A549 (cell line): ENCODE results near the gene RAD51B.

ENCODE experiments used
- CHD2 ChIP-seq: fragments of 150-350 bp; IDR thresholded peaks from 2 replicates; pipeline ENCODE4 v1.6.1; 2014; ENCODE audit warnings: low read length; ENCODE audit not compliant: partially characterized antibody
- CTCF ChIP-seq: fragments of >200 bp; sonication (Bioruptor Twin); formaldehyde crosslinking; IDR thresholded peaks from 3 replicates; pipeline ENCODE4 v1.5.1; 2016
- GATA3 ChIP-seq: IDR thresholded peaks from 2 replicates; pipeline ENCODE4 v1.6.1; 2012; ENCODE audit warnings: borderline replicate concordance
- HOXA7 ChIP-seq: fragments of 250-450 bp; sonication (Bioruptor Pico); IDR thresholded peaks from 2 replicates; pipeline ENCODE4 v1.5.0; 2020; ENCODE audit warnings: mild to moderate bottlenecking, moderate library complexity
- KDM1A ChIP-seq: fragments of 200-600 bp; sonication (generic); IDR thresholded peaks from 2 replicates; pipeline ENCODE4 v1.6.1; 2016; ENCODE audit warnings: low read depth, mild to moderate bottlenecking
- MAFK ChIP-seq: fragments of 450-650 bp; IDR thresholded peaks from 2 replicates; pipeline ENCODE4 v1.6.1; 2014; ENCODE audit not compliant: partially characterized antibody
- MYC ChIP-seq: IDR thresholded peaks from 2 replicates; pipeline ENCODE4 v1.6.1; 2012; ENCODE audit warnings: mild to moderate bottlenecking, inconsistent platforms, low read length, improper control_type of control experiment, borderline replicate concordance
- POLR2A ChIP-seq: IDR thresholded peaks from 2 replicates; pipeline ENCODE4 v1.6.1; 2012; ENCODE audit warnings: mild to moderate bottlenecking, low read length
- POLR2AphosphoS2 ChIP-seq: conservative IDR thresholded peaks from 2 replicates; pipeline ENCODE4 v1.6.1; 2012; ENCODE audit warnings: low read length, improper control_type of control experiment, inconsistent platforms
- REST ChIP-seq: fragments of 200-600 bp; sonication (generic); IDR thresholded peaks from 2 replicates; pipeline ENCODE4 v1.6.1; 2016; ENCODE audit warnings: antibody characterized with exemption, mild to moderate bottlenecking, moderate library complexity
- TF ChIP-seq, protein P1 (sequence below): fragments of 450-650 bp; IDR thresholded peaks from 2 replicates; pipeline ENCODE4 v1.6.1; 2014; ENCODE audit warnings: antibody characterized with exemption
- TF ChIP-seq, protein P2 (sequence below): fragments of 150-350 bp; IDR thresholded peaks from 2 replicates; pipeline ENCODE4 v1.6.1; 2014; ENCODE audit warnings: low read depth, mild to moderate bottlenecking, low read length
- TF ChIP-seq, protein P3 (sequence below): IDR thresholded peaks from 2 replicates; pipeline ENCODE4 v1.6.1; 2012

DNA sequence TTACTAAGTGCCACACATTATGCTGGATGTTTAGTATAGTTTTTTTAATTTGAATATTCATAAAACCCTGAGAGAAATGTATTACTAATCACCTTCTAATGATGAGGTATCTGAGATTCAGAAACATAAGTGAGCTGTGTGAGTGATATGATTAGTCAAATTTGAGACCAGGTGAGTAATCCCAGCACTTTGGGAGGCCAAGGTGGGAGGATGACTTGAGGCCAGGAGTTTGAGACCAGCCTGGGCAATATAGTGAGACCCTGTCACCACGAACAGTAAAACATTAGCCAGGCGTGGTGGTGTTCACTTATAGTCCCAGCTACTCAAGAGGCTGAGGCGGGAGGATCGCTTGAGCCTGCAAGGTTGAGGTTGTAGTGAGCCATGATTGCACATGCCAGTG, 438.4 kb downstream of the RAD51B start:
- TF ChIP-seq, protein P1, sequence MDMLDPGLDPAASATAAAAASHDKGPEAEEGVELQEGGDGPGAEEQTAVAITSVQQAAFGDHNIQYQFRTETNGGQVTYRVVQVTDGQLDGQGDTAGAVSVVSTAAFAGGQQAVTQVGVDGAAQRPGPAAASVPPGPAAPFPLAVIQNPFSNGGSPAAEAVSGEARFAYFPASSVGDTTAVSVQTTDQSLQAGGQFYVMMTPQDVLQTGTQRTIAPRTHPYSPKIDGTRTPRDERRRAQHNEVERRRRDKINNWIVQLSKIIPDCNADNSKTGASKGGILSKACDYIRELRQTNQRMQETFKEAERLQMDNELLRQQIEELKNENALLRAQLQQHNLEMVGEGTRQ, result no peak
- TF ChIP-seq POLR2A (no peak), MAFK (no peak), CTCF (no peak), POLR2AphosphoS2 (no peak), KDM1A (no peak), REST (no peak), CHD2 (no peak), MYC (no peak), HOXA7 (CRISPR knock-in tag) (no peak), GATA3 (no peak)
- TF ChIP-seq, protein P2, sequence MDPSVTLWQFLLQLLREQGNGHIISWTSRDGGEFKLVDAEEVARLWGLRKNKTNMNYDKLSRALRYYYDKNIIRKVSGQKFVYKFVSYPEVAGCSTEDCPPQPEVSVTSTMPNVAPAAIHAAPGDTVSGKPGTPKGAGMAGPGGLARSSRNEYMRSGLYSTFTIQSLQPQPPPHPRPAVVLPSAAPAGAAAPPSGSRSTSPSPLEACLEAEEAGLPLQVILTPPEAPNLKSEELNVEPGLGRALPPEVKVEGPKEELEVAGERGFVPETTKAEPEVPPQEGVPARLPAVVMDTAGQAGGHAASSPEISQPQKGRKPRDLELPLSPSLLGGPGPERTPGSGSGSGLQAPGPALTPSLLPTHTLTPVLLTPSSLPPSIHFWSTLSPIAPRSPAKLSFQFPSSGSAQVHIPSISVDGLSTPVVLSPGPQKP, result no peak
- TF ChIP-seq, protein P3, sequence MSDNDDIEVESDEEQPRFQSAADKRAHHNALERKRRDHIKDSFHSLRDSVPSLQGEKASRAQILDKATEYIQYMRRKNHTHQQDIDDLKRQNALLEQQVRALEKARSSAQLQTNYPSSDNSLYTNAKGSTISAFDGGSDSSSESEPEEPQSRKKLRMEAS, result no peak
